ENCODE data around the gene VKORC1L1.
"Not testable (repeated sequence)": the region's sequence is repeated elsewhere in the genome, so short reads cannot be mapped to it uniquely, and the experiment has no call there.

VKORC1L1 gene

GRCh38 chr7:65888434-65889156 is 15.7 kb downstream of the VKORC1L1 start:
- not testable (repeated sequence) for DNase-seq

- DNase-seq = not testable (repeated sequence)
Observed at GRCh38 chr7:65889722-65890121, 16.8 kb downstream of the VKORC1L1 start.

GRCh38 chr7:65892161-65892560 is 19.3 kb downstream of the VKORC1L1 start:
- DNase-seq = no peak

GRCh38 chr7:65892835-65893234 is 20.0 kb downstream of the VKORC1L1 start:
- no peak for DNase-seq

- DNase-seq = no peak
Observed at GRCh38 chr7:65896279-65896870, 23.5 kb downstream of the VKORC1L1 start.

- DNase-seq = not testable (repeated sequence)
Observed at GRCh38 chr7:65897289-65897688, 24.4 kb downstream of the VKORC1L1 start.

- not testable (repeated sequence) for DNase-seq
Observed at GRCh38 chr7:65898677-65899447, 26.0 kb downstream of the VKORC1L1 start.

- no peak for DNase-seq
Observed at GRCh38 chr7:65902306-65902705, 29.4 kb downstream of the VKORC1L1 start.

GRCh38 chr7:65907501-65908198 is 34.8 kb downstream of the VKORC1L1 start:
- peak; percentile 66 for DNase-seq

GRCh38 chr7:65910237-65910636 is 37.4 kb downstream of the VKORC1L1 start:
- no peak for DNase-seq

GRCh38 chr7:65912237-65912636 is 39.4 kb downstream of the VKORC1L1 start:
- DNase-seq = no peak

- no peak for DNase-seq
Observed at GRCh38 chr7:65915921-65916657, 43.2 kb downstream of the VKORC1L1 start.

- DNase-seq = no peak
Observed at GRCh38 chr7:65923316-65923715, 50.4 kb downstream of the VKORC1L1 start.

GRCh38 chr7:65924193-65924592 is 51.3 kb downstream of the VKORC1L1 start:
- DNase-seq = no peak

- no peak for DNase-seq
Observed at GRCh38 chr7:65925040-65925439, 52.2 kb downstream of the VKORC1L1 start.

- no peak for DNase-seq
Observed at GRCh38 chr7:65926588-65926987, 53.7 kb downstream of the VKORC1L1 start.

GRCh38 chr7:65927489-65928448 is 54.9 kb downstream of the VKORC1L1 start:
- DNase-seq = no peak

- no peak for DNase-seq
Observed at GRCh38 chr7:65931685-65932084, 58.8 kb downstream of the VKORC1L1 start.

GRCh38 chr7:65937296-65937695 is 64.4 kb downstream of the VKORC1L1 start:
- DNase-seq = no peak

GRCh38 chr7:65938336-65938895 is 65.5 kb downstream of the VKORC1L1 start:
- DNase-seq = no peak

- DNase-seq = not testable (repeated sequence)
Observed at GRCh38 chr7:65945787-65946186, 72.9 kb downstream of the VKORC1L1 start.

Data from NCI-H146 (cell line).